ENCODE data around the gene UPF1.

- no peak for TF ChIP-seq CBX8 (IDR thresholded peaks at IDR 0.05)
- TF ChIP-seq CHD4 (IDR thresholded peaks at IDR 0.05; ENCODE audit: borderline replicate concordance) = no peak
- no peak for TF ChIP-seq HDAC2 (IDR thresholded peaks at IDR 0.05)
- TF ChIP-seq CTCF (IDR thresholded peaks at IDR 0.05) = no peak
- no peak for TF ChIP-seq RCOR1 (IDR thresholded peaks at IDR 0.05; ENCODE audit: low read depth, low read length)
- no peak for TF ChIP-seq POLR2A (IDR thresholded peaks at IDR 0.05; ENCODE audit: low read length)
- no peak for TF ChIP-seq KDM1A (IDR thresholded peaks at IDR 0.05; ENCODE audit: low read depth)
- no peak for TF ChIP-seq NR3C1 (IDR thresholded peaks at IDR 0.05)
- no peak for TF ChIP-seq MAX (IDR thresholded peaks at IDR 0.05)
- TF ChIP-seq USF2 (IDR thresholded peaks at IDR 0.05) = no peak
- TF ChIP-seq MAZ (IDR thresholded peaks at IDR 0.05; ENCODE audit: borderline replicate concordance, low read depth, low read length) = no peak
- TF ChIP-seq JUN (IDR thresholded peaks at IDR 0.05) = no peak
Observed at GRCh38 chr19:18848878-18849661, 17.3 kb downstream of the UPF1 start.

Data from A549 (cell line).